Hepatocyte (in vitro differentiated cells): ENCODE results near the gene GOLGA7B.

Experiments used
- EZH2 ChIP-seq: fragments of 200-600 bp; sonication (generic); IDR thresholded peaks from 2 replicates; pipeline ENCODE4 v1.6.1; 2016; ENCODE audit warnings: antibody characterized with exemption, mild to moderate bottlenecking, borderline replicate concordance
- TF ChIP-seq, protein P1 (sequence below): fragments of 200-600 bp; sonication (generic); IDR thresholded peaks from 2 replicates; pipeline ENCODE4 v1.5.1; 2016; ENCODE audit warnings: antibody characterized with exemption, mild to moderate bottlenecking; ENCODE audit not compliant: poor library complexity

DNA sequence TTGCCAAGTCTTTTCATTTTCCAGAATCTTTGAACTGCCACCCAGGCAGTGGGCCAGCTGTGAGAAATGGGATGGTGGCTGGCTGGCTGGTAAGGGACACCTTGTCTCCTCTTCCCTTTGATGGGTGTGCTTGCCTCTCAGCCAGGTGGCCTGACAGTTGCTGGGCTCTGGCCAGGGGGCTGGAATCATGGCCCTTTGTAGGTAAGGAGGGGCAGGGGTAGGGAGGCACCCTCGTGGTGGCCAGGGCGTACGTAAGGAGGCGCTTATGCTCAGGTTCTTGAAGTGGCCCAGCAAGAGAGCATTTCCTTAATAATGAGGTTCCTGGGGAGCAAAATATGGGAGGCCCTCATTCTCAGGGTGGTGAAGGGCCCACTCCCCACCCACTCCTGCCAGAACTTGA lies 33.0 kb upstream of the GOLGA7B start:
- TF ChIP-seq, protein P1, sequence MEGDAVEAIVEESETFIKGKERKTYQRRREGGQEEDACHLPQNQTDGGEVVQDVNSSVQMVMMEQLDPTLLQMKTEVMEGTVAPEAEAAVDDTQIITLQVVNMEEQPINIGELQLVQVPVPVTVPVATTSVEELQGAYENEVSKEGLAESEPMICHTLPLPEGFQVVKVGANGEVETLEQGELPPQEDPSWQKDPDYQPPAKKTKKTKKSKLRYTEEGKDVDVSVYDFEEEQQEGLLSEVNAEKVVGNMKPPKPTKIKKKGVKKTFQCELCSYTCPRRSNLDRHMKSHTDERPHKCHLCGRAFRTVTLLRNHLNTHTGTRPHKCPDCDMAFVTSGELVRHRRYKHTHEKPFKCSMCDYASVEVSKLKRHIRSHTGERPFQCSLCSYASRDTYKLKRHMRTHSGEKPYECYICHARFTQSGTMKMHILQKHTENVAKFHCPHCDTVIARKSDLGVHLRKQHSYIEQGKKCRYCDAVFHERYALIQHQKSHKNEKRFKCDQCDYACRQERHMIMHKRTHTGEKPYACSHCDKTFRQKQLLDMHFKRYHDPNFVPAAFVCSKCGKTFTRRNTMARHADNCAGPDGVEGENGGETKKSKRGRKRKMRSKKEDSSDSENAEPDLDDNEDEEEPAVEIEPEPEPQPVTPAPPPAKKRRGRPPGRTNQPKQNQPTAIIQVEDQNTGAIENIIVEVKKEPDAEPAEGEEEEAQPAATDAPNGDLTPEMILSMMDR, result no peak
- TF ChIP-seq EZH2, result no peak
